ENCODE results near the gene LPAR5.

LPAR5 gene

DNA sequence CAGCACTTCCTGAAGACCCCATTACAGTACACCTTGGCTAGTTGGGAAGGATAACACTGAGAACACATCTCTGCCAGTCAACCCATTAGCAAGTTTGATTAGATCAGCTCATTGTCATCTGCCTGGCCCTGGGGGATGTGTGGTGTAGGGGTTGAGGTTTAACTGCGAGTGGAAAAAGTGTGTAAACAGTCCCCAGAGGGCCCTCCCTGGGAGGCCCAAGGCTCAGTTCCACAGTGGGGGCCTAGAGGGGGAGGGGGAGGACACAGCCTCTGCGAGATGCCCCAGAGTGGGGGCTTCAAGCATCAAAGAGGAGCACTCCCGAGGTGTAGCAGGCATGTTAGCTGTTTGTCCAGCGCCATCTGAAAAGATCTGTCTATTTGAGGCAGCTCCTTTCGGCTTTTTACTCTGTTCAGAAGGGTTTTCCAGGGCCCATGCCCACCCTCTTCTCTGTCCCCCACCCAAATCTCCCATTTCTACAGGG, 344 bp downstream of the LPAR5 start:
- no peak for DNase-seq

DNA sequence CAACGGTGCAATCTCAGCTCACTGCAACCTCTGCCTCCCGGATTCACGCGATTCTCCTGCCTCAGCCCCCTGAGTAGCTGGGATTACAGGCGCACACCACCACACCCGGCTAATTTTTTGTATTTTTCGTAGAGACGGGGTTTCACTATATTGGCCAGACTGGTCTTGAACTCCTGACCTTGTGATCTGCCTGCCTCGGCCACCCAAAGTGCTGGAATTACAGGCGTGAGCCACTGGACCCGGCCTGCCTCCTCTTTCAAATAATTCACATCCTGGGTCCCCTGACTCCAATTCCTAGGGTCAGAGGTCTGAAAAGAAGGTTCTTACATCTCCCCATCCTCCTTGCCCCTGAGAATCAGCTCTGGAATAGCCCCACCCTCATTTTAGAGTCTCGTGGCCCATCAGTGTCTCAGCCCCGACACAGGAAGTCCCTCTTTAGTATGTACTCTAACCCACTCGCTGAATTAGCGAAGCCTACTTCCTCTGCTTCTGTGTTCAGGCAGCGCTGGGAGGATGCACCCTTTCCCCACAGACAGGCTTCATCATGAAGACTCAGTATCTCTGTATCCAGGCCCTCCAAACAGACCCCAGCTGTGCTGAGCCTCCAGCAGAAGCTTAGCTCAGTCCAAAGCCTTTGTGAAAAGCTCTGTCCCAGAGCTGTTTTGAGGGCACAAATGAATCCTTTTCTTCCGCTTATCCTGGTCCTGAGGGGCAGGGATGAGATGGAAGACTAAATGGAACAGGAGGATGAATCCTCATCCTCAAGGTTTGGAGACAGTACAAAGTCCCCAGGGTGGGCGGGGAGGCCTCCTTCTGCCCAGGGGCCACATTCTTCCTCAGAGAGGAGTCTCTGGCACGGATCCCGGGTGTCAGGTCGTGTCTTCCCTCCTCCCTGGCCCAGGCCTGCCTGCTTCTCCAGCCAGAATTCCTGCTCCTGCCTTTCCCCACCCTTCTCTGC, 3.5 kb downstream of the LPAR5 start:
- DNase-seq = peak; percentile 20

DNA sequence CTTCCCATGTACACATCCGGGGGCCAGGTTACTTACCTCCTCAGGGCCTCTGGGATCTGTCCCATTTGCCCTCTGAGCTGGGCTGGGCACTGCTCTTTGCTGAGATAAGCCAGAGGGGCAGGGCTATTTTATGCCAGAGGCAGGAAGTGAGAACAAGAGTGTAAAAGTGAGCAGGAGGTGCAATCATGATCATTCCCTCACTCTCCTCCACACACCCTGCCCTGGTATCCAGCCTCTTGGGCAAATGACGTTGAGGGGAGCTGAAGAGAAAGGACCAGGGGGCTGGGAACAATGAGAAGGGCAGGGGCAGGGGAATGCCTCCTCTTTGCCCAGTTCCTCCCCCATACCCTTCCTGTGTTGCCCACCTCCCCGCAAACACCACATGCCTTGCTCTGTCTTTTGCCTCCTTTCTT, 4.2 kb downstream of the LPAR5 start:
- DNase-seq = no peak

DNA sequence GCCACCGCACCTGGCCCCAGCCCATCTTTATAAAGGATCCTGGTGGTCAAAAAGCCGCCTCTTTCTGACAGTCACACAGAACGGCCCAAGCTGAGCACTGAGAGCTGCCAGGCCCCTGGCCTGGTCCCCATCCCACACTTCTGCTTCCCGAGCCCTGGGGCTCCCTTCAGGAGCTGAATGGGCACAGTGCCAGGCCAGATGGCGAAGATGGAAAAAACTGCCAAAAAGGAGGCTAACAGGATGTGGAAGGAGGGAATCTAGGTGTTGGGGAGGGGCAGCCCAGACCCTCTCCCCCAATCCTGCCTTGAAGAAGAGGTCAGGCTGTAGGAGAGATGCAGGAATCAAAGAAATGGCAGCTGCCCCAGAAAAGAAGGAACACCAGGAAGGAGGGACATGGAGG, 5.0 kb downstream of the LPAR5 start:
- DNase-seq = no peak

DNA sequence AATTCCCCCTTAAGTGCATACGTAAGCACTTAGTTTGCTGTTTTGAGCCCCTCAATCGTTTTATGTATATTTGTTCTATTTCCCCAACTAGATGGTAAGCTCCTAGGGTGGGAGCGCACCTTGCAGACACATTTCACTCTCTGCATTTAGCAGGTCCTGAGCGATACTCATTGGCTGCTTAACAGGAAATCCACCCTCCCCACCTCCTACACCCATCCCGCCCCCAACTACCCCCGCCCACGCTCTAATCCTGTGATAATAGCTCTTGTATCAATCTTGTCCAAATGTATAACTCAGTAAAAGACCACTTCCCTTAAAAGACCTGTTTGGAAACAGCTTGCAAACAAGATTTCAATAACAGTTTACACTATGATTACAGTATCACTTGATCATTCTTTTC, 8.1 kb downstream of the LPAR5 start:
- DNase-seq = no peak

DNA sequence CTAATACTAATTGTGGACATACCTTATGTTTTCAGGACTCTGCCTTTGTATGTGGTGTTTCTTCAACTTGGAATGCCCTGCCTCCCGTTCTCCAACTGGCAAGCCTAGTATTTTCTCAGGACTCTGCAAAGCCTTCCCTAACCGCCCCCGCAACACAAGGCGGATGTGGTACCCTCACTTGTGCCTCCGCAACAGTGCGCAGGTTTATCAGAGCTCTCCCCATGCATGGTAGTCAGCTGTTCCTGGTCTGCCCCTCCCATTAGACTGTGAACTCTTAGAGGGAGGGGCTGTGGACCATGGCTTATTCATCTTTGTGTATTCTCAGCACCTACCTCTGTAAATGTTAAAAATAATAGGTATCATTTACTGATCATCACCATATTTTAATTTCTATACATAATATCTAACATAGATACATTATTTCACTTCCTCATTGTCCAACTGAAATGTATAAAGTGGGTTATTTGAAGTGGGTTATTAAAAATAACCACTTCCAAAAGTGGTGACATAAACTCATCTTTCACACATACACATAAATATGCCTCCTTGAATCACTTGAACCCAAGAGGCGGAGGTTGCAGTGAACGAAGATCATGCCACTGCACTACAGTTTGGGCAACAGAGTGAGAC, 9.0 kb downstream of the LPAR5 start:
- DNase-seq = no peak

DNA sequence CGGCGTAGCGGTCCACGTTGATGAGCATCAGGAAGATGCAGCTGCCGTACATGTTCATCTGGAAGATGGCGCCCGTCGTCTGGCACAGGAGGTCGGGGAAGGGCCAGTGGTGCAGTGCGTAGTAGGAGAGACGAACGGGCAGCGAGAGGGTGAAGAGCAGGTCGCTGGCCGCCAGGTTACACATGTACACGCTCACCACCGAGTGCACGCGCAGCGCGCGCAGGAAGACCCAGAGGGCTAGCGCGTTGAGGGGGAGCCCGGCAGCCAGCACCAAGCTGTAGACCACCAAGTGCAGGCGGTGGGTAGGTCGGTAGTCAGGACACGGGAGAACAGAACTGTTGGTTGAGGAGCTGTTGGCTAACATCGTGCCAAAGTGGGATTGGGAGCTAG, 14.9 kb downstream of the LPAR5 start:
- DNase-seq = no peak

DNA sequence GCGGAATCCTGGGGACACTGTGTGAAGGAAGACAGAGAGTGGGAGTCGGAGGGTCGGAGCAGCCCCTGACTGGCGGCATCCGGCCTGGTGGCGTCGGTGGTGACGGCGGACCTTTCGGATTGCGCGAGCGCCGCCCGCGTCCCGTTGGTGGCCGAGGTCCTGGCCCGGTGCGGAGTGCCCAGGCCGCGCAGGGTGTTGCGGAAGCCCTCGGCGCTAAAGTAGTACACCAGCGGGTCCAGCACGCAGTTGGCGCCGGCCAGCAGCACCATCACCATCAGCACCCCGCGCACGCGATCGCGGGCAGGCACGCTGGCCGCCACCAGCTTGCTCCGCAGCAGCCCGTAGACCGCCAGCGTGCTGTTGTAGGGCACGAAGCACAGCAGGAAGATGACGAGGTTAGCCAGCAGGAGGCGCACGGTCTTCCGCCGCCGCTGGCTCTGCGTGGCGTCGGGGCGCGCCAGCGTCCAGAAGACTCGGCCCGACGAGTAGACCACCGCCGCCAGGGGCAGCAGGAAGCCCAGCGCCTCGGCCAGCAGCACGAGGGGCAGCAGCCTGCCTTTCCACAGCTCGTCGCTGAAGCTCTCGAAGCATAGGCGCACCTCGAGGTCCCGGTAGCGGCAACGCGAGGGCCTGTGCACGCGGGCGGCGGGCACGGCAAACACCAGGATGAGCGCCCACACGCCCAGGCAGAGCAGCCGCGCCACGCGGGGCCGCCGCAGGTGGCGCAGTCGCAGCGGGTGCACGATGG, 15.4 kb downstream of the LPAR5 start:
- peak; percentile 93 for DNase-seq

DNA sequence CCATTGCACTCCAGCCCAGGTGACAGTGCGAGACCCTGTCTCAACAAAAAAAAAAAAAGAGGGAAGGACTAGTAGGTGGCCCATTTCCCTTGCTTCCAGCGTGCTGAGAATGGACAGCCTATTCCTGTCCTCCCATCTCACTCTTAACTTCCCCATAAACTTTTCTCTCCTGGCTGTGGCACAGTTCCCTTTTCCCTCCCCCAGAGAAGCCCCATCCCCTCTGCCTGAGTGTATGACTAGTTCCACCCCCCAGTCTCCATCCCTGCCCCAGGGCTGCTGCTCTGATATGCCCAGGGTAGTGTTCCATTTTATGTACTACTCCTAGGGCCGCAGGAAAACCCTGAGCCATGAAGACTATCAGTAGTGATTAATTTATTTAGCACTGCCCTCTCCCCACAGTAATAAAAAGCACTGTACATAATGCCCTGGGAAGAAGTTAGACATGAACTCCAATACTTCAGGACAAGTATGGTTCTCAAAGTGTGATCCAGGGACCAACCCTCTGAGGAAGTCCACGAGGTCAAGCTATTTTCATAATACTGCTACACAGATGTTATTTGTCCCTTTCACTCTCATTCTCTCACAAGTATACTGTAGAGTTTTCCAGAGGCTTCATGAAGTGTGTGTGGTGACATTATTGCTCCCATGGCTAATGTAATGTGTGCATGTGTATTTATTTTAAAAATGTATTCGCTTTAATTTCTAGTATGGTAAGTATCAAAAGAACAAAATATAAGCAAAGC, 17.1 kb downstream of the LPAR5 start:
- no peak for DNase-seq

DNA sequence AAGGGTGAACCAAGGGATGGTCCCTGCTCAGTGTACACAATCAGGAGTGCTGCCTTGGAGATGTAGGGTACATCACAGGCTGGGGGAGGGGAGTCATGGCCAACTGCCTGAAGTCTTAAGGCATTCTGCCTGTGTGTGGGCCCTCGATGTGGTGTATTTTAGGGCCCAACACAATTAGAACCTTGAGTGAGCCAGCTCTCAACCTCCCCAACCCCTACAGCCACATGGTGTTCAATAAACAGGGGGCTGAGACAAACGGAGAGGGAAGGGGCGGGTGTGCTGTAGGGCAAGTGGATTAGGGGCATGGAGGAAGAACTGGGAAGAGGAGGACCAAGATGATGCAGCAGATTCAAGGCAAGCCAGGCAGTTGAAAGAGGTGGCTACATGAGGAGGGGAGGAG, 20.0 kb downstream of the LPAR5 start:
- no peak for DNase-seq

DNA sequence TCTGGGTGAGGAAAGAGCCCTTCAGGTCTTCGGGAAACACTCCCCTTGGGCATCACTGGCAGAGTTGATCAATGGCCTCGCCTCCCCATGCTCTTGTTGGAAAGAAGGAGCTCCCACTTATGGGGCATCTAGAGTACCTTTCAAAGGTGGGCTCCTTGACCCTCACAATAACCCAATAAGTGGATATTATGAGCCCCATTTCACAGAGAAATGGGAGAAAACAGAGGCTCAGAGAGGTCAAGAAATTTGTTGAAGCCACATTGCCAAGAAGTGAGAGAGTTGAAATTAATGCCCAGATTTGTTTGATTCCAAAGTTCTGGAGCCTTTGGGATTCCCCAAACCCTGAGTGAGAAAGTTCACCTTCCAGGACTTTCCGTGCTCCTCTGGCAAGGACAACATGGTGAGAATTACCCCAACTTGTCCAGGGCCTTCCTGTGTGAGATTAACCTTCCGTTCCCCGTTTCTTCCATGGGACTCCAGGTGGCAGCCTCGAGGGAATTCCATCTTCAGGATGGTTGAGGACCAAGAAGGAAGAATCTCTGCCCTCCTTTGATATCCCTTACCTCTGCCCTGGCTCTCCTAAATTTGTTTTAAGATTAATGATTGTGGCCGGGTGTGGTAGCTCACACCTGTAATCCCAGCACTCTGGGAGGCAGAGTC, 21.1 kb downstream of the LPAR5 start:
- DNase-seq = no peak

DNA sequence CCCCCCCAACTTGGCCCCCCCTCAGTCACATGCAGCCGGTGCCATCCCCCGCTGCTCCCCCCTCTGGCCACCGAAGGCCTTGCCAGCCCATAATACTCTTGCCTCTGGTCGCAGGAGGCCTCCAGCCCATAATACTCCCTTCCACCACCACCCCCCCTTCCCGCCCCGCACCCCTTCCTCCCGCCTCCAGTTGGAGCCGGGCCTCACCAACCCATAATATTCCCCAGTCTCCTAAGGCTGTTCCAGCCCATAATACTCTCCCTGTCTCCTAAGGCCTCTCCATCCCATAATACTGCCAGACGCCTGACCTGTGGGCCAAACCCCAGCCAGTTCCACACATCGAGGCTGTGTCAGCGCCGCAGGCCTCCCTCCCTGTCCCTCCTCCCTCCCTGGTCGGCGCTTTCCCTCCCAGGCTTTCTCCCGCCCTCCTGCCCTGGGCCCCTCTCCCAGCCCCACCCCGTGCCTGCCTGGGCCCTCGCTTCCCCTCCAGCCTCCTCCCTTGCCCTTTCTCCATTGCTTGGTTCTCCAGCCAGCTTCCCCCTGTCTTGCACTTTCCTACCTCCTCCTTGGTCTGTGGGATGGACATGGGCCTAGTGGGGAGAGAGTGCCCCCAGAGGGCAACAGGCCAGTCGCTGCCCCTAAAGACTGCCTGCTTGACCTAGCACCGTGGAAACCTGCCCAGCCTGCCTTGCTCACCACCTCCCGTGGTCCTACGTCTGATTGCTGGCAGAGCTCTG, 21.8 kb downstream of the LPAR5 start:
- peak; percentile 92 for DNase-seq

DNA sequence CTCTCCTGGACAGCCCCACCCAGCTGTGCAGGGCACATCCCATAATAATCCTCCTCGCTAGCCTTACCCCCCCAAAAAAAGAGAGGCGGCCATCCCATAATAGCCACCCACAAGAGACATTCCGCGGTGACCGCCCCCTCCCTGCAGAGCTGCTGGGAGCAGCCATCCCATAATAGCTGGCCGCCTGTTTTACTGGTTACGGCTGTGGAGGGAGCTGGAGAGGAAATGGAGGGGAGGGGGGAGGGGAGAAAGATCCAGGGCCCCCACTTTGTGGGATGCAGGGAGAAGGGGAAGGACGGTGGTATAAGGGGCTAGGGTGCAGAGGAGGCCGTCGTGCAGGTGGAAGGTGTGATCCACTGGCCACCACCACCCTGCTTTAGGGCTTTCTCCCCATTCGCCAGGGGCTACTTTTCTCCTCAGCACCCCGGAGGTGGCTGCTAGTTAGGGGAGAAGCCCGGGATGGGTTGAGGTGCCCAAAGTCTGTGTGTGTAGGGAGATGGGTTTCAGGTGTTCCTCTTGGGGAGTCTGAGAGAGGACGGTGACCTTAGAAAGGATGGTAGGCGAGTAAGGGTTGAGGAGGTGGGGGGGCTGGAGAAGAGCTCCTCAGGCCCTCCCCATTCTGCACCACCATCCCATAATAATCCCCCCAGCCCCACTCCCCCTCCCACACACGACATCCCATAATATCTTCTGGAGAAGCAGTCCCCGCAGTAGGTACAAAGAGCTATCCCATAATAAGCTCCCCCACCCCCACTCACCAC, 22.6 kb downstream of the LPAR5 start:
- DNase-seq = peak; percentile 90

DNA sequence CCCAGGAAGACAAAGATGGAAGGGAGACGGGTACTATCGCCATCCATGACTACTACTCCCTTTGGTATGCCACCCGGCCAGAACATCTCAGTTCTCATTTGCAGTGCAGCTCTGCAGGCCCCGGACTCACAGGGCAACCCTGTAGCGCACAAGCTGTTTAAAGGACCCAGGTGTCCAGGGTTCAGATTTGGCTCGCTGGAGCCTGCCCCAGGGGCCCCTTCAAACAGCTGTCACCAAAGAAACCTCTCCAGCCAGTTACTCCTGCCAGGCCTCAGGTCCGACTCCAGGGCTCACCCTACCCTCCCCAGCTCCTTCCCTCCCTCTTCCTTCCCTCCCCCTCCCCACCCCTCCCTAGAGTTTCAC, 23.1 kb downstream of the LPAR5 start:
- DNase-seq = no peak

DNA sequence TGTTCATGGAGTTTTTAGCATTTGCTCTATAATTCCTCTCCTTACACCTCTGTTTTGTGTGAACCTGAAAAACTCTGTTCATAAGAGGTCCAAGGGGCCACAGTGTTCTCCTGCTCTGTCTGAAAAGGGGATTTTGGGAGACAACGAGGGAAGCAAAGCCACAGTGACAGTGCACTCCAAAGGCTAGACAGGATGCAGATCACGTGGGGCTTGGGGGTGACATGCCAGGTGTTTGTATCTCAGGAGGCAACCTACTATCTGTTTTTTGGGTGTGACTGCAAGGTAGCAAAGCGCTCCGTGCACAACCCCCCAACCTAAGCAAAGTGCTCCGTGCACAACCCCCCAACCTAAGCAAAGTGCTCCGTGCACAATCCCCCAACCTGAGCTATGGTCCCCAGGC, 23.5 kb downstream of the LPAR5 start:
- no peak for DNase-seq

DNA sequence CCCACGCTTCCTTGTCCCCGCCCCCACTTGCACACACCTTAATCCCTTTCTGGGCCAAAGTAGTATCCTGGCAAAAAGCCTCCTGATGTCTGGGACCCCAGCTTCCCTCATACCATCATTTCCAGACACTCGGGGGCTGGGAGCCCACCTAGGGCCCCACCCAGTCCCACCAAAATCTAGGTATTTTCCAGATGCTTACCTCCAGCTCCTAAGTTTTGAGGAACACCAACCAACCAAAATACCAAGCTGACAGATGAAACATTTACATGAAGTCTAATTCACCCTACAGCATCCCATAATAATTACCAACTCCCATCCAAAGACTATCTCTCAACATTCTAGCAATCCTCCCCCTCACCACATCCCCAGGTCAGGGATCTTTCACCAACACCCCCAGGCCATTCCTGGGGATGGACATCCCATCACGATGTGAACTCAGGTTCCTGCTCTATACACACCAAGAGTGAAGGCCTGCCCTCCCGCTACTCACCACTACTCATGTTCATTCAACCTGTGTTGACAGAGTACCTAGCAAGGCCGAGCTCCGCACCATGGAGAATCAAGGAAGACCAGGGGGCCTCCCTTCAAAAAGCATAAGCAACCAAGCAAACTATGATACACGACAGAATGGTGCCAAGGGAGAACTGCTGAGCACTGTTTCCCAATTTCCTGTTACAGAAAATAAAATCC, 27.0 kb downstream of the LPAR5 start:
- DNase-seq = peak; percentile 69

DNA sequence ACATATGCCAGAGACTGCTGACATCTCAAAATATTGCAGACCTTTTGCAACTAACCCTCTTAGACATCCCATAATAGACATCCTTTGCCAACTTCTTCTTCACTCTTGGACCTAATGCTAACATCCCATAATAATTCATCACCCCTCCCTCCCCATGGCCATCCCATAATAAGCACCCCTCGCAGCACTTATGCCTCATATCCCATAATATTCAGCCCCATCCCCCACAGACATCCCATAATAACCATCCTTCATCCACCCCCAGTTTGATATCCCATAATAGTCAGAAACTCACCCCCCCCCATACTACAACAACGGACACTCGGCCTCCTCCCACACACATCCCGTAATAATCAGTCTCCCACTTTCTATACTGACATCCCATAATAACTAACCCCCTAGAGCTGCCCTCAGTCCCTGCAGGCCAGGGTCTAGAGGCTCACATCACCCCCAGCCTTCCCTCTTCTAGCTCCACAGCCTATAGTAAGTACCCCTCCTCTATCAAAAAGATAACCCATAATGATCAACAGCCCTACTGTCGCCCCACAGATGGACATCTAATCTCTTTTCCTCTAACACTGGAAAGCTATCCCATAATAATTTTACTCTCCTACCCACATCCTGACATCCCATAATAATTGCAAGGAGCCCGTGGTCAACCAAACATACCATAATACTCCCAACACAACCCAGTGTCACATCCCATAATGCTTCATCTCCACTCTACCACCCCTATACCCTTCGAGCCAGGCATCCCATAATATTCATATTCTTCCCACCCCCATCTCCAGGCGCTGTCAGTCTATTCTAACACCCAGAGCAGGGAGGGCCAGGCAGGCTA, 27.8 kb downstream of the LPAR5 start:
- peak; percentile 75 for DNase-seq

DNA sequence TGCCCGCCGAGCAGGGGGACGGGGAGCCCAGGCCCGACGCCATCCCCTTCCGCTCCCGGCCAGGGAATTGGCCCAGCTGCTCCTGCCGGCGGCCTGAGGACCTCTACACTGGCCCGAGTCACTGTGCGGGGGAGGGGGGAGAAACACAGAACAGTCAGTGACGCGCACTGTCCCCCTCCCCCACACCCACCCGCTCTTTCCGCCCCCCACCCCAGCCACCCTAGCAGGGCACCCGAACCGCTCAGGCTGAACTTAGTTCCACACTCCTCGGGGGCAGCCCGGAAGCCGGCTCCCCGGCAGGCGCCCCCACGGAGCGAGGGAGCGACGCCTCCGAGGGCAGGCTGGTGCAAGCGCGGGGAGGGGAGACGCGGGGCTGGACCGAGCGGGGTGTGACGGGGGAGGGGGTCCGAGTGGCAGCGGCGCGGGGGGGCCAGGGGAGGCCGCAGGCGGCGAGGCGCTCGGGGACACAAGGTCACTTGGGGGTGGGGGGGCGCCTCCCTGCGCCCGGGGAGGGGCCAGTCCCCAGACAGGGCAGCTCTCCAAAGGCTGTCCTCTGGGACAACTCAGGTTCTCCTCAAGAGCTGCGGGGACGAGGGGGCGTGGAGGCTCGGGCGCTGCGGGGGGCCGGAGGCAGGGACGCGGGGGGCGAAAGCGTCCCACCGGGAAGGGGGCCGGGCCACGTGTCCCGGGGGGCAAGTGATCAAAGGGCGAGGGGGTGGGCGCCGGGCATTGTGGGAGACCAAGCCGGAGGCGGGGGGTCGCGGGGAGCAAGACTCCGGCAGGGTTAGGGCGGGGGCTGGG, 29.2 kb downstream of the LPAR5 start:
- no peak for DNase-seq
